Endodermal cell (in vitro differentiated cells): ENCODE measurements around the gene NSFL1C. TPM values are rescaled to one million over a fixed set of nuclear protein-coding genes. Genes with fewer than 3 reads are reported as not detected.

Source experiments
- DNase-seq: peaks from one replicate; pipeline ENCODE4 v3.0.0-alpha.2; 2017
- H3K27ac ChIP-seq: 2 replicates; pipeline ENCODE4 v1.5.1; 2013; ENCODE audit warnings: mild to moderate bottlenecking, low read depth, low read length, moderate library complexity
- H3K27me3 ChIP-seq: 2 replicates; pipeline ENCODE4 v1.6.1; 2013; ENCODE audit warnings: mild to moderate bottlenecking, low read length, moderate library complexity; ENCODE audit not compliant: insufficient read depth, control insufficient read depth, poor library complexity, severe bottlenecking
- H3K36me3 ChIP-seq: 2 replicates; pipeline ENCODE4 v1.7.0; 2013; ENCODE audit warnings: mild to moderate bottlenecking, low read length, moderate library complexity; ENCODE audit not compliant: control insufficient read depth, insufficient read depth
- H3K4me1 ChIP-seq: one replicate; pipeline ENCODE4 v1.7.0; 2013; ENCODE audit warnings: low read length; ENCODE audit not compliant: control insufficient read depth, insufficient read depth
- H3K4me3 ChIP-seq: 2 replicates; pipeline ENCODE4 v1.5.1; 2013; ENCODE audit warnings: mild to moderate bottlenecking, low read length, moderate library complexity
- H3K9ac ChIP-seq: 2 replicates; pipeline ENCODE4 v1.6.1; 2013; ENCODE audit warnings: mild to moderate bottlenecking, low read length, moderate library complexity; ENCODE audit not compliant: poor library complexity, severe bottlenecking; ENCODE audit errors: extremely low read depth
- H3K9me3 ChIP-seq: 2 replicates; pipeline ENCODE4 v1.6.1; 2013; ENCODE audit warnings: mild to moderate bottlenecking, low read length, moderate library complexity; ENCODE audit not compliant: control insufficient read depth
- H3K27ac Mint-ChIP-seq: 2 replicates; pipeline ENCODE4 v1.8.0; 2020; ENCODE audit warnings: mixed read lengths
- H3K27me3 Mint-ChIP-seq: 2 replicates; pipeline ENCODE4 v1.8.0; 2021; ENCODE audit warnings: mild to moderate bottlenecking, mixed read lengths; ENCODE audit not compliant: insufficient read depth
- H3K36me3 Mint-ChIP-seq: 2 replicates; pipeline ENCODE4 v1.8.0; 2020; ENCODE audit warnings: low read depth, mixed read lengths
- H3K4me1 Mint-ChIP-seq: 2 replicates; pipeline ENCODE4 v1.8.0; 2020; ENCODE audit warnings: mixed read lengths
- H3K4me3 Mint-ChIP-seq: 2 replicates; pipeline ENCODE4 v1.8.0; 2020; ENCODE audit warnings: mild to moderate bottlenecking, moderate library complexity, mixed read lengths
- H3K9me3 Mint-ChIP-seq: 2 replicates; pipeline ENCODE4 v1.8.0; 2020; ENCODE audit warnings: mild to moderate bottlenecking, mixed read lengths
- CTCF ChIP-seq: fragments of 200-600 bp; sonication (generic); conservative IDR thresholded peaks from 2 replicates; pipeline ENCODE4 v1.5.0; 2021; ENCODE audit warnings: antibody characterized with exemption, mild to moderate bottlenecking
- WGBS, 2 experiments: methylation state at CpG; one replicate each; pipeline versions ENCODE4 v1.1.5 to v1.1.7; 2013; ENCODE audit warnings: missing lambda C conversion rate in 2 of 2, mixed read lengths in 1 of 2; ENCODE audit not compliant: insufficient coverage in 1 of 2, insufficient read length in 1 of 2; 5-methylcytosine and 5-hydroxymethylcytosine counted together
- total RNA-seq, 2 donors: library from RNA; stranded (reverse); fragmentation: NEBNext Ultra II Directional in 1 of 2; extraction: Animal tissue kit (Norgen Biotek cat#: 25700) in 1 of 2; gene quantifications; 2 replicates in 1 of 2; 3 replicates in 1 of 2; pipeline ENCODE4 v1.2.1, GENCODE V29; 2021

The NSFL1C gene
- total RNA-seq, 2 donors from 2014 or later, result 90.9 to 117 TPM

GRCh38 chr20:1505361-1505760, 38.7 kb upstream of the NSFL1C start:
- 98% methylated on average over 3 of the region's 3 CpGs; no CpG with 5 or more reads in 1 of the 2 experiments for WGBS, 2 experiments
- Histone ChIP-seq H3K4me1 (no peaks in the 10 kb centered on the region), H3K36me3 (no peaks in the 10 kb centered on the region), H3K27ac (no peak overlapping the region), H3K9ac (no peak overlapping the region), H3K9me3 (peaks cover 26% of the 10 kb centered on the region), H3K4me3 (no peak overlapping the region), H3K27me3 (no peaks in the 10 kb centered on the region)
- H3K9me3 Mint-ChIP-seq, result peaks cover 12% of the 10 kb centered on the region
- H3K27ac Mint-ChIP-seq, result no peak overlapping the region
- H3K4me1 Mint-ChIP-seq, result peaks cover 7% of the 10 kb centered on the region
- peaks cover 11% of the 10 kb centered on the region for H3K27me3 Mint-ChIP-seq
- no peak for TF ChIP-seq CTCF
- DNase-seq, result no peak
- no peak overlapping the region for H3K4me3 Mint-ChIP-seq
- no peaks in the 10 kb centered on the region for H3K36me3 Mint-ChIP-seq

GRCh38 chr20:1503564-1504227, 37.0 kb upstream of the NSFL1C start:
- H3K27me3 Mint-ChIP-seq, result peaks cover 9% of the 10 kb centered on the region
- H3K27ac ChIP-seq, result no peak overlapping the region
- no peaks in the 10 kb centered on the region for H3K36me3 ChIP-seq
- no peaks in the 10 kb centered on the region for H3K36me3 Mint-ChIP-seq
- DNase-seq, result peak; percentile 92
- H3K4me1 ChIP-seq, result no peaks in the 10 kb centered on the region
- no peak overlapping the region for H3K4me3 ChIP-seq
- H3K4me3 Mint-ChIP-seq, result no peak overlapping the region
- peaks cover 12% of the 10 kb centered on the region for H3K9me3 Mint-ChIP-seq
- WGBS, 2 experiments, result 21% methylated on average over 6 to 8 of the region's 8 CpGs
- peak; percentile 99 for TF ChIP-seq CTCF
- no peak overlapping the region for H3K9ac ChIP-seq
- no peak overlapping the region for H3K27ac Mint-ChIP-seq
- peaks cover 9% of the 10 kb centered on the region for H3K4me1 Mint-ChIP-seq
- H3K9me3 ChIP-seq, result peaks cover 26% of the 10 kb centered on the region
- H3K27me3 ChIP-seq, result no peaks in the 10 kb centered on the region

DNA sequence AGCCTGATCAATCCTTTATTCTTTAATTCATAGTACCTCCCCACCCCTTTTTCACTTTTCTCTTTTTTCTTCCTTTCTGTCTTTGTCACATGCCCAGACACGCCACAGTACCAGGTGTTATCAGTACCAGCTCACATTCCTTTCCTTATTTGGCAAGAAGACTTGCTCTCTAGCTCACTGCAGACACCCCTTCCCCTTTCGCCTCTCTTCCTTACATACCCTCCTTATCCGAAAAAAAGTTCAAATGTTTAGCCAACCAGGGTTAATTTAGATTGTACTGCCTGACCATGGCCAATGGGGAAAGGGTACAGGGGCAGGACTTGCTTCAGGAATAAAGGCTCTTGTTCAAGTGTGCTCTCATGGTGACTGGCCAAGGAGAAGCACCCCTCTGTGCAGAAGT, 33.8 kb upstream of the NSFL1C start:
- peak overlapping the region; percentile 56 for H3K27ac Mint-ChIP-seq

More for the DNA sequence above, 33.8 kb upstream of the NSFL1C start:
- Mint-ChIP-seq H3K36me3 (no peaks in the 10 kb centered on the region), H3K9me3 (peaks cover 12% of the 10 kb centered on the region), H3K4me3 (no peak overlapping the region), H3K27me3 (peaks cover 15% of the 10 kb centered on the region), H3K4me1 (peaks cover 9% of the 10 kb centered on the region)
- DNase-seq, result peak; percentile 67
- Histone ChIP-seq H3K4me3 (peak overlapping the region; percentile 7), H3K36me3 (no peaks in the 10 kb centered on the region), H3K9me3 (peaks cover 26% of the 10 kb centered on the region), H3K9ac (no peak overlapping the region), H3K4me1 (no peaks in the 10 kb centered on the region), H3K27ac (no peak overlapping the region), H3K27me3 (no peaks in the 10 kb centered on the region)
- TF ChIP-seq CTCF, result no peak
- WGBS, 2 experiments, result 64 to 86% methylated on average over 1 to 3 of the region's 3 CpGs
